Endodermal cell (in vitro differentiated cells): Measurements from ENCODE around the gene CH25H. TPM values are rescaled to one million over a fixed set of nuclear protein-coding genes. Genes with fewer than 3 reads are reported as not detected.
"Not testable (repeated sequence)": the region's sequence is repeated elsewhere in the genome, so short reads cannot be mapped to it uniquely, and the experiment has no call there.

Experiments used
- DNase-seq: peaks from one replicate; pipeline ENCODE4 v3.0.0-alpha.2; 2017
- H3K27ac ChIP-seq: 2 replicates; pipeline ENCODE4 v1.5.1; 2013; ENCODE audit warnings: mild to moderate bottlenecking, low read depth, low read length, moderate library complexity
- H3K27me3 ChIP-seq: 2 replicates; pipeline ENCODE4 v1.6.1; 2013; ENCODE audit warnings: mild to moderate bottlenecking, low read length, moderate library complexity; ENCODE audit not compliant: insufficient read depth, control insufficient read depth, poor library complexity, severe bottlenecking
- H3K36me3 ChIP-seq: 2 replicates; pipeline ENCODE4 v1.7.0; 2013; ENCODE audit warnings: mild to moderate bottlenecking, low read length, moderate library complexity; ENCODE audit not compliant: control insufficient read depth, insufficient read depth
- H3K4me1 ChIP-seq: one replicate; pipeline ENCODE4 v1.7.0; 2013; ENCODE audit warnings: low read length; ENCODE audit not compliant: control insufficient read depth, insufficient read depth
- H3K4me3 ChIP-seq: 2 replicates; pipeline ENCODE4 v1.5.1; 2013; ENCODE audit warnings: mild to moderate bottlenecking, low read length, moderate library complexity
- H3K9ac ChIP-seq: 2 replicates; pipeline ENCODE4 v1.6.1; 2013; ENCODE audit warnings: mild to moderate bottlenecking, low read length, moderate library complexity; ENCODE audit not compliant: poor library complexity, severe bottlenecking; ENCODE audit errors: extremely low read depth
- H3K9me3 ChIP-seq: 2 replicates; pipeline ENCODE4 v1.6.1; 2013; ENCODE audit warnings: mild to moderate bottlenecking, low read length, moderate library complexity; ENCODE audit not compliant: control insufficient read depth
- H3K27ac Mint-ChIP-seq: 2 replicates; pipeline ENCODE4 v1.8.0; 2020; ENCODE audit warnings: mixed read lengths
- H3K27me3 Mint-ChIP-seq: 2 replicates; pipeline ENCODE4 v1.8.0; 2021; ENCODE audit warnings: mild to moderate bottlenecking, mixed read lengths; ENCODE audit not compliant: insufficient read depth
- H3K36me3 Mint-ChIP-seq: 2 replicates; pipeline ENCODE4 v1.8.0; 2020; ENCODE audit warnings: low read depth, mixed read lengths
- H3K4me1 Mint-ChIP-seq: 2 replicates; pipeline ENCODE4 v1.8.0; 2020; ENCODE audit warnings: mixed read lengths
- H3K4me3 Mint-ChIP-seq: 2 replicates; pipeline ENCODE4 v1.8.0; 2020; ENCODE audit warnings: mild to moderate bottlenecking, moderate library complexity, mixed read lengths
- H3K9me3 Mint-ChIP-seq: 2 replicates; pipeline ENCODE4 v1.8.0; 2020; ENCODE audit warnings: mild to moderate bottlenecking, mixed read lengths
- CTCF ChIP-seq: fragments of 200-600 bp; sonication (generic); conservative IDR thresholded peaks from 2 replicates; pipeline ENCODE4 v1.5.0; 2021; ENCODE audit warnings: antibody characterized with exemption, mild to moderate bottlenecking
- WGBS, 2 experiments: methylation state at CpG; one replicate each; pipeline versions ENCODE4 v1.1.5 to v1.1.7; 2013; ENCODE audit warnings: missing lambda C conversion rate in 2 of 2, mixed read lengths in 1 of 2; ENCODE audit not compliant: insufficient coverage in 1 of 2, insufficient read length in 1 of 2; 5-methylcytosine and 5-hydroxymethylcytosine counted together
- long read RNA-seq, 4 experiments: library from polyadenylated mRNA in 2 of 4; library from RNA in 1 of 4; library from capped mRNA in 1 of 4; stranded (forward) in 3 of 4; unstranded in 1 of 4; transcript quantifications; one replicate each; pipeline ENCODE4 v2.0.0, GENCODE V29; 2020 to 2021; ENCODE audit warnings: inconsistent platforms in 1 of 4
- polyA plus RNA-seq, 2 experiments: library from polyadenylated mRNA; stranded (reverse); fragments of 50-300 nt; gene quantifications; one replicate each; pipeline ENCODE4 v1.2.3, GENCODE V29; 2013
- total RNA-seq, 2 donors: library from RNA; stranded (reverse); fragmentation: NEBNext Ultra II Directional in 1 of 2; extraction: Animal tissue kit (Norgen Biotek cat#: 25700) in 1 of 2; gene quantifications; 2 replicates in 1 of 2; 3 replicates in 1 of 2; pipeline ENCODE4 v1.2.1, GENCODE V29; 2021

The CH25H gene
- total RNA-seq: not detected
- polyA plus RNA-seq (2013, experiment 1 of 2): not detected
- not detected for polyA plus RNA-seq (2013, experiment 2 of 2)
- long read RNA-seq, experiment 1: 0 reads
- long read RNA-seq, experiment 2: 0 reads
- long read RNA-seq, experiment 3, partial matches to known transcripts: 0 of 1 reads
- long read RNA-seq, experiment 3, other reads (novel, unspliced or antisense): 0 of 1 reads
- long read RNA-seq, experiment 4: 0 reads

DNA sequence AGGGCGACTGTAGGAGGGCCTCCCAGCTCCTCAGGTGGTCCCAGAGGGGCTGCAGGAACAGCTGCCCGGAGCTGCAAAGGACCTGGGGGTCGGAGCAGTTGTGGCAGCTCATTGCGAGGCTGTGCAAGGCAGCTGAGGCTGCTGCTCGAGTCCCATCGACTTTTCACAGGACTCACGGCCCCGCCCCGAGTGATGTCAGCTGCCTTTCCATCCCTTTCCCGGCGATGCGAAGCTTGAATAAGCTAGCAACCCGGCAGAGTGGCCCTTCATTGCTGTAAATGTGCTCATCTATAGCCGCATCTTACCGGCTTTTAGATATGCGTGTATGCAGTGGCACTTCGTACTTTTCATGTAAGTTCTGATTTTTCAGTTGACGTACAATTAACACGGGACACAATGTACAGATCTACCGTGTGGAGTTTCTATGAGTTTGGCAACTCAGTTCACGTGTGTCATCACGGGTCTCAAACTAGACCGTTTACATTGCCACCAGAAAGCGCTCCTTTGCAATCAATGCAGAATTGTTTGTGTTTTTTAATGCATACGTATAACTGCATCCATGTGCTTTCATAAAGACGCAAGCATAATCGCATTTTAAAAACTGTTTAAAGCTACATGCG is at the start of gene CH25H:
Gene CH25H (minus strand): TSS at position 137 of the 620 bp plus-strand sequence. CDS start 25 bp downstream, at position 112.
- WGBS, 2 experiments: 3 to 4% methylated on average over 25 to 28 of the region's 28 CpGs

DNA sequence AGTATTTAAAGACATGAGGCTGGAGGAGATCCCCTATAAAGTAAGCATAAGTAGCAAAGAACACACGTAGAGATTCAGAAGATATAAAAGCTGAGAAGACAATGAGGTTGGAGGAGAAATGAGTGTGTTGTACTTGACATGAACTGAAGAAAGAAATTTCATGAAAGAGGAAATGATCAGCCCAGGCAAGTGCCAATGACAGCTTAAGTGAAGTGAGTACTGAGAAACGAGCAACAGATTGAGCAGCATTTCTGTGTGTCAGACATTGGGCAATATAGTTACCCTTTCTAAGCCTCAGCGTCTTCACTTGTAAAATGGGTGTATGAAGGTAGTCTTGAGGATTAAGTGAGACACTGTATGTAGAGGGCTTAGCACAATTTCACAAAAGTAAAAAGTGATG is 49.2 kb upstream of the CH25H start:
- Mint-ChIP-seq H3K27ac (no peak overlapping the region), H3K4me1 (peaks cover 4% of the 10 kb centered on the region), H3K27me3 (no peaks in the 10 kb centered on the region), H3K9me3 (peaks cover 29% of the 10 kb centered on the region), H3K4me3 (no peak overlapping the region), H3K36me3 (peaks cover 4% of the 10 kb centered on the region)
- DNase-seq: no peak
- no peak overlapping the region for H3K4me3 ChIP-seq
- H3K36me3 ChIP-seq: no peaks in the 10 kb centered on the region
- no peaks in the 10 kb centered on the region for H3K27me3 ChIP-seq
- H3K4me1 ChIP-seq: no peaks in the 10 kb centered on the region
- H3K27ac ChIP-seq: no peak overlapping the region
- no peak for TF ChIP-seq CTCF
- no peak overlapping the region for H3K9ac ChIP-seq
- WGBS, 2 experiments: 93 to 94% methylated on average over 3 of the region's 3 CpGs
- H3K9me3 ChIP-seq: peaks cover 17% of the 10 kb centered on the region

More for the DNA sequence above, at the start of gene CH25H:
- peak within 1 kb of the TSS; percentile 76 for H3K4me3 ChIP-seq
- TF ChIP-seq CTCF: no peak
- Mint-ChIP-seq H3K4me1 (peaks cover 8% of the 10 kb centered on the region), H3K27me3 (peaks cover 39% of the 10 kb centered on the region), H3K27ac (no peak within 1 kb of the TSS), H3K36me3 (no peaks in the 10 kb centered on the region), H3K9me3 (no peaks in the 10 kb centered on the region), H3K4me3 (peak within 1 kb of the TSS; percentile 44)
- H3K4me1 ChIP-seq: no peaks in the 10 kb centered on the region
- H3K36me3 ChIP-seq: no peaks in the 10 kb centered on the region
- DNase-seq: peak; percentile 85
- H3K27ac ChIP-seq: no peak within 1 kb of the TSS
- H3K27me3 ChIP-seq: peaks cover 95% of the 10 kb centered on the region
- no peak within 1 kb of the TSS for H3K9ac ChIP-seq
- H3K9me3 ChIP-seq: no peaks in the 10 kb centered on the region

- peaks cover 17% of the 10 kb centered on the region for H3K9me3 ChIP-seq
- H3K27ac ChIP-seq: no peak overlapping the region
- H3K4me1 ChIP-seq: no peaks in the 10 kb centered on the region
- H3K36me3 ChIP-seq: no peaks in the 10 kb centered on the region
- Mint-ChIP-seq H3K36me3 (peaks cover 4% of the 10 kb centered on the region), H3K27ac (no peak overlapping the region), H3K4me1 (peaks cover 8% of the 10 kb centered on the region), H3K9me3 (peaks cover 29% of the 10 kb centered on the region), H3K27me3 (peaks cover 5% of the 10 kb centered on the region), H3K4me3 (no peak overlapping the region)
- no peaks in the 10 kb centered on the region for H3K27me3 ChIP-seq
- TF ChIP-seq CTCF: no peak
- DNase-seq: no peak
- H3K9ac ChIP-seq: no peak overlapping the region
- no peak overlapping the region for H3K4me3 ChIP-seq
Measured at GRCh38 chr10:89255793-89256192, 48.7 kb upstream of the CH25H start.

GRCh38 chr10:89255091-89255579 is 48.0 kb upstream of the CH25H start:
- not testable (repeated sequence) for H3K27ac Mint-ChIP-seq, H3K36me3 Mint-ChIP-seq, H3K4me1 Mint-ChIP-seq, H3K4me3 ChIP-seq, H3K27ac ChIP-seq, H3K4me3 Mint-ChIP-seq, H3K4me1 ChIP-seq, H3K27me3 ChIP-seq, H3K9ac ChIP-seq, H3K36me3 ChIP-seq, H3K27me3 Mint-ChIP-seq, DNase-seq
- peaks cover 29% of the 10 kb centered on the region for H3K9me3 Mint-ChIP-seq
- WGBS, 2 experiments: 80 to 81% methylated on average over 1 to 2 of the region's 2 CpGs
- H3K9me3 ChIP-seq: peaks cover 17% of the 10 kb centered on the region
